ENCODE data around the gene CST4.
"Not testable (repeated sequence)": the region's sequence is repeated elsewhere in the genome, so short reads cannot be mapped to it uniquely, and the experiment has no call there.

Gene CST4

DNA sequence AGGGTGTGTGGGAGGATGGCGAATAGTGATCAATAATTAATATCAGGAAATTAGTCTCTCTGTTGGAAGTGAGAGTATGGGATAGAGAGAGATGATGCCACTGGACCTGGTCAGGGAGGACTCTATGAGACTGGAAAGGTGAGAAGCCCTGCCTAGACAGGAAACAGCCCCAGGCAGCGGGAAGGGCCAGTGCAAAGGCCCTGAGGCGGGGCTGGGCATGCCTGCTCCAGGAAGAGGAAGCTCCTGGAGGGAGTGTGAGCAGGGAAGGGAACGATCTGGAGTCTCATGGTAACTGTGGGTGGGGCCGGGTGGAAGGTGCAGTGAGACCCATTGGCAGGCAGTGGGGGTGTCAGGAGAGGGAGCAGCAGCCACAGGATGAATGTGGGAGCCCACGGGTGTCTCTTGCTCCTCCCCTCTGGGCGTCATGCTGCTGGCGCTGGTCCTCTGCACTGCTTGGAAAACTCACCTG is 49.3 kb downstream of the CST4 start:
- no peak for DNase-seq (ENCODE audit: insufficient read length, low spot score)
- TF ChIP-seq CTCF (IDR thresholded peaks at IDR 0.05; ENCODE audit: insufficient read depth, missing control alignments), result no peak
- no peak for FAIRE-seq

DNA sequence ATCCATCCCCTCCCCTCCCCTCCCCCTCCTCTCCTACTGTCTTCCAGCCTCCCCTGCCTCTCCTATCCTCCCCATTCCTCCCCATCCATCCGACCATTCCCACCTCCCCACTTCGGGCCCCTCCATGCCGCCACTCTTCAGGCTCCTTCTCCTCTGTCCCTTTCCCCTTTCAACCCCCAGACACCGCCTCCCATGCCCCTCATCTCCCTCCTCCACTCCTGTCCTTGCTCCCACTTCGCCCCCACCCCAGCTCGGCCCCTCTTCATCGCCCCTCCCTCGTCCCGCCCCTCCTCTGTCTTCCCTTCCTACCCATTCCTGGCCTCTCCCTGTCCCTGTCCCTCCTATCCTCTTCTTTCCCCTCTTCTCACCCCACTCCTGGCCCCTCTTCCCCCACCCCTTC is 50.5 kb downstream of the CST4 start:
- no peak for TF ChIP-seq CTCF (IDR thresholded peaks at IDR 0.05; ENCODE audit: insufficient read depth, missing control alignments)
- DNase-seq (ENCODE audit: insufficient read length, low spot score) (no peak), FAIRE-seq (no peak)

DNA sequence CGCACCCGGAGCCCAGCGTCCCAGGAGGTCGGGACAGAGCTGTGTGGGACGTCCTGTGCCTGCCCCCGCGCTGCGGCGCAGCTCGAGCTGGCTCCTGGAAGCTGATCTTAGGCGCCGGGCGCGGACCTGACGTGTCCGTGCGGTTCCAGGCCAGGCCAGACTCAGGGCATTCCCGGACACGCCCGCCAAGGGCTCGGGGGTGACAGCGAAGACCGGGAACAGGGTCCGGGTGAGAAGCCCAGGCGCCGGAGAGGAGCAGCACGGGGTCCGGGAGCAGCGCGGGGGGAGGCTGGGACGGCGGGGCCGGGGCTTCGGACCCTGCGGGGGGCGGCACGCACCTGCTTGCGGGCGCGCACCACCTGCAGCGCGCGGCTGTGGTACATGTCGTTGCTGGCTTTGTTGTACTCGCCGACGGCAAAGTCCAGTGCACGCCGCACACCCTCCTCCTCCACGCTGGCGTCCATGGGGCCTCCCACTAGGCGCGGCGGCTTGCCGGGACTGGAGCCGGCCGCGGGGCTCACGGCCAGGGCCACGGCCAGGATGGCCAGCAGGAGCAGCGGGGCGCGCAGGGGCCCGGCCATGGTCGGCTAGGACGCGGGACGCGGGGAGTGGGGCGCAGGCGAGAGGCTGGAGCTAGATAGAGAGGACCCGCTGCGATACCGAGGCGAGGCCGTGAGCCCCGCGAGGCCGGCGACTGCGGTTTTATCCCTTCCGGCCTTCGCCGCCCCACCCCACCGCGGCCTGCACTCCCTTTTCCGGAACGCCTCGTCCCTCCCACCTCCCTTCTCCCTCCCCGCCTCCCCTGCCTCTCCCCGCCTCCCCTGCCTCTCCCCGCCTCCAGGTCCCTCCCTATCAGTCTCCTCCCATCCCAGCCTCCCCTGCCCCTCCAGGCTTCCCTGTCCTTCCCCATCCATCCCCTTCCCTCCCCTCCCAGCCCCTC is 51.3 kb downstream of the CST4 start, which contains the start of gene CST3:
Gene CST3, minus strand, starts transcription at position 674 of the 940 bp plus-strand sequence. Its CDS starts 93 bp downstream, at position 581.
- peak; percentile 75 for DNase-seq (ENCODE audit: insufficient read length, low spot score)
- FAIRE-seq, result no peak
- no peak for TF ChIP-seq CTCF (IDR thresholded peaks at IDR 0.05; ENCODE audit: insufficient read depth, missing control alignments)

- no peak for DNase-seq (ENCODE audit: insufficient read length, low spot score)
- FAIRE-seq, result no peak
- TF ChIP-seq CTCF (IDR thresholded peaks at IDR 0.05; ENCODE audit: insufficient read depth, missing control alignments), result no peak
These were observed 51.9 kb downstream of the CST4 start for GRCh38 chr20:23636908-23637281.

DNA sequence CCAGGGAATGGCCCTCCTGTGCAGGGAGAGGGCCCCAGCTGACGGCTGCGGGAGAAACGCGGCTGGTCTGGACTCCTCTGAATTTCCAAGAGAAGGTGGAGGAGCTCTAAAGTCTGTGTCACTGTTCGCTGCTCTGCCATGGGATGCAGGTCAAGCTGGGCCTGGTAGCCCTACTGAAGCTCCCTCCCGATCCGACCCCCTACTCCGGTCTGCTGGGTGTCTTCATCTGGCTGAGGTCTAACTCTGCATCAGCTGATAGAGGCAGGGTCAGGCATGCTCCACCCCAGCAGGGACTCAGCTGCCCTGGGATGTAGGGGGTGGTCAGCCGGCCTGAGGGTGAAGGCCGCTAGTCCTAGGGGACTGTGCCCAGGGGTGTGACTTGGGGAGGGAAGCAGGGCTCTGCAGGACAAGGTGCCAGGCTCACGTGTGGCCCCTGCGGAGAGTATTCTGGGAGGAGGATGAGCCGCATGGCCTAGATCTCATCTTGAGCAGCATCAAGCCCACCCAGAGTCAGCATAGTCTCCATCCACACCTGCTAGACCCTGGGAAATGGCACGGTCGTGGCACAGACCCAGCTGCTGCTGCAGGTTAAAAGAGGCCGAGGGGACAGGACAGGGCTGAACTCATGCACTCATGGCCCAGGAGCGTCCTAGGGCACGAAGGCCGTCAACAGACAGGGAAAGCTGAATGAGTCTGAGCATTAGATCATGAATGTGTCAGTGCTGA is 52.5 kb downstream of the CST4 start:
- no peak for FAIRE-seq
- DNase-seq (ENCODE audit: insufficient read length, low spot score), result no peak
- no peak for TF ChIP-seq CTCF (IDR thresholded peaks at IDR 0.05; ENCODE audit: insufficient read depth, missing control alignments)

DNA sequence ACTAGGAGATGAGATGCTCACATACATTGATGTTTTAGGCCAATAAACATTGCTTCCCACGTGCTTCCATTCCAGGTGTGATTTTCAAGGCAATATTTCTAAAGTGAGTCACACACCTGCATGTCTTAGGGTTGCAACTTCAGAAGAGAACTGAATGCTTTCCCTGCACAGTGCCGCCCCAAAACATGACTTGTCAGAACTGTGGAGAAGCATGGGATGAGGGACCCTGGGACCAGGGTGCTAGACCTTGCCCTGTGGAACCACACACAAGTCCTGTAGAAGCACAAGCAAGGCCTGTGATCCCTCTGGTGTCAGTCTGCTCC is 53.1 kb downstream of the CST4 start:
- FAIRE-seq; DNase-seq (ENCODE audit: insufficient read length, low spot score): not testable (repeated sequence)

All from D721Med (cell line).